ENCODE results near the gene CISH. TPM values are rescaled to one million over a fixed set of nuclear protein-coding genes. Genes with fewer than 3 reads are reported as not detected.

CISH gene
- total RNA-seq, 1 experiment from 2014 or later = 0.30 TPM

DNA sequence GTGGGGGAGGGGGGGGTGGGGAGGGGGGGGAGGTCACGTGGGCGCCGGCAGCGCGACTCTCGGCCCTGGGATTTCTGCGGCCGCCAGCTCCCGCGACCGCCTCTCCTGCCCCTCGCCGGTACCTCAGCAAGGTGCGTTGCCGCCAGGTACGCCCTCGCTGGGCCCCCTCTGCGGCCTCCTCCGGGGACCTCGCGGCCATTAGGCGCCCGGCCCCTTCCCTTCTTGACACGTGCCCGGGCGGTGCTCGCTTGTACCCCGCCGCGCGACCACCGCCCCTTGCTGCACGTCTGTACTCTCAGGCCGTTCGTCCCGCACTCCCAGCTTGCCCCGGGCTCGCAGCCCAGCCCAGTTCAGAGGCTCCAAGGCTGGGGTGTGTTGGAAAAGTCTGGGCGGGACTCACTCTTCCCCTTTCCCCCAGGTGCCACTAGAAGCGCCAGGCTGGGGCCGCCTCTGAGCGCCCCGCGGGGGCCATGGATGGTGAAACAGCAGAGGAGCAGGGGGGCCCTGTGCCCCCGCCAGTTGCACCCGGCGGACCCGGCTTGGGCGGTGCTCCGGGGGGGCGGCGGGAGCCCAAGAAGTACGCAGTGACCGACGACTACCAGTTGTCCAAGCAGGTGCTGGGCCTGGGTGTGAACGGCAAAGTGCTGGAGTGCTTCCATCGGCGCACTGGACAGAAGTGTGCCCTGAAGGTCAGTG, 5.7 kb upstream of the CISH start, which contains the start of gene MAPKAPK3:
Gene MAPKAPK3, plus strand, starts transcription at position 56 of the 696 bp plus-strand sequence. Its CDS starts 415 bp downstream, at position 471.
- in situ Hi-C loops (cut with HindIII; ENCODE audit: low pct_unique_long_range_greater_than_20kb, low sequenced_read_pairs) = no loop called here
- peak; percentile 46 for DNase-seq (ENCODE audit: low read depth)

DNA sequence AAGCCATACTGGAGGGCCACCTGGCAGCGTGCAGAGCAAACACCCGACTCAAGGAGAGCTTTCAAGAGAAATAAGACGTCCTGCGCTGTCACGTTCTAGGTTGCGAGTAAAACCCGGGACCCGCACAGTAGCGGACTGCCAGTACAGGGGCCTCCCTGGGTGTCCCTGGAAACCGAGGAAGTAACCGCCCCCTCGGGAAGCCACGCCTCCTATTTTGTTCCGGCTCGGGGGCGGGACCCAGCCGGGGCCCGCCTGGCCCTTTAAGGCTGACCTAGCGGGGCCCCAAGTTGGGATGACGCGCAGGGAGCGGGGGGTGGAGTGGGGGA, 5.2 kb upstream of the CISH start:
- in situ Hi-C loops (cut with HindIII; ENCODE audit: low pct_unique_long_range_greater_than_20kb, low sequenced_read_pairs) = no loop called here
- DNase-seq (ENCODE audit: low read depth) = peak; percentile 88

DNA sequence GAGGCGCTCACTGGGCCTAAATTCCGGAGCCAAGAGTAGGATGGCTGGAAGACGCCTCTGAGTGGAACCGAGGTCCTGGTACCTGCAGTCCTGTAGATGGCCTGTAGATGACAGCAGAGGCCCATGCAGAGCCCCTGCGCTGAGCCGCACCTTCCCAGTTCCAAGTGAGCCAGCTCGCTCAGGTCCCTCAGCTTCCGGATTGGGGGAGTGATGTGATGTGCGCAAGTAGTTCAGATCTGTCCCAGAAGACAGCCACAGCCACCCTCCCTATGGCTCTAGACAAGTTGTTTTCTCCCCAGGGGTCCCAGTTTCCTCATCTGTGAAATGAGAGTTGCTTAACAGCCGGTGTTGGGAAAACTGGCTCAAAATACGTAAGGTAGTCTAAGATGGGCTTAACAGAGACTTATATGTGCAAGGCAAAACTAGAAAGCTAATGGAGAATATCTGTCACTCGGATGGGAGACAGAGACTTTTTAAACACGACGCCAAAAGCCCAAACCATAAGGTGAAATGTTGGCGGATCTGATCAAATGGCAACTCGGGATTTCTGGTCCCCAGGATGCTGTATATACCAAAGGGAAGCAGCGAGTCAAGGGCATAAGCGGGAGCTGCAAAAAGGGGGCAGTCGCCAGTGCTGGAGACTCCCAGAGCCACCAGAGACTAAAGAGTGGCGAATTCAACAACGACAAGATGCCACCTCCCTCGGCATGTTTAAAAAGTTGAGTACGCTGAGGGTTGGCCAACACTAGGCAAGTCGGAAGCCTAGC, 4.6 kb upstream of the CISH start:
- in situ Hi-C loops (cut with HindIII; ENCODE audit: low pct_unique_long_range_greater_than_20kb, low sequenced_read_pairs) = no loop called here

DNA sequence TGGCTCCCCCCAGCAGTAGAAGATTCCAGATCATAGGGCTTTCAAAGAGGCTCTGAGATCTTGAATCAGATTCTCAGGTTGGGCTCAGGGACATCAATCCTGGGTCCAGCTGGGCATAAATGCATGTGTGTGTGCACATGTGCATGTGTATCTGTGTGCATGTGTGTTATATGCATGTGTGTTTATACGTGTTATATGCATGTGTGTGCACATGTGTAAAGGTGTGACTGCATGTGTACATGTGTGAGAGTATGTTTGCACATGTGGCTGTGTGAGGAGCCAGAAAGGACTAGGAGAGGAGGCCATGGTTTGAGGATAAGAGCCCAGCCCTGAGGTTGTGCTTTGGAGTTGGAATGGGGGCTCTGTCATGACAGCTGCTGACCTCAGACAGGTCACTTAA, 3.6 kb upstream of the CISH start:
- in situ Hi-C loops (cut with HindIII; ENCODE audit: low pct_unique_long_range_greater_than_20kb, low sequenced_read_pairs) = no loop called here
- no peak for DNase-seq (ENCODE audit: low read depth)

More for the DNA sequence above, 4.6 kb upstream of the CISH start:
- peak; percentile 65 for DNase-seq (ENCODE audit: low read depth)

DNA sequence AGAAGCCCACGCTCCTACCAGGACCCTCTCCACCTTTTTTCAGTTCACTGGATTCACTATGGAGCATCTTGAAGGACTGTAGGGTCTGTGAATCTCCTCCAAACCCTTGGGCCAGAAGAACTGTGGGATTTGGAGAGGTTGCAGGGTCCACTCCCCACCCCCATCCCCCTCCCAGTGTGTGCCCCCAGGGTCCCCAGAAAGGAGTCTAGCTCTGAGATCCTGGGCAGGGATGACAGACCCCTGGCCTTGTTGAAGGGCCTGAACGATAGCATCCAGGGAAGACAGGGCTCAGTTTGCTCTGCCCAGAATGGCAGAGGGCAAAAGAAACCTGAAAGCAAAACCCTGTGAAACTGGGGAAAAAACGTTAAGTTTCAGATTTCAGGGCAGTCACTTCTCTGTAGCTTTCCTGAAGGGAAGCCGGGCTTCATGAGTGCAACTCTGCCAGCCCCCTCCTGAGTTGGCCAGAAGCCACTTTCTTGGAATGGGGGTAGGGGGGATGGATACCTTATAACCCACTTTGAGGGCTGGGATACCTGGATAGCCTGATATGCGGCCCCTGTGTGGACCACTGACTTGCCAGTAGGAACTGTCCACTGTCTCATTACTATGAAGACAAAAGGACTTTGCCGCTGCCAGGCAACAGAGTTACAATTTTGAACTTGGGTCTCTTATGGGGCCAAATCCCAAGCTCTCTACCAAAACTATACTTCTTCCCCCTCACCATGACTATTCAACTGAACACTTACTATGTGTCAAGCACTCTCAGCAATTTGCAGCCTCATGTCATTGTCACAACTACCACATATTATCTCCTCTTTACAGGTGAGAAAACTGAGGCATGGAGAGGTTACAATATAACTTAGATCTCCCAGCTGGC, 1.6 kb upstream of the CISH start:
- no peak for DNase-seq (ENCODE audit: low read depth)
- in situ Hi-C loops (cut with HindIII; ENCODE audit: low pct_unique_long_range_greater_than_20kb, low sequenced_read_pairs) = no loop called here

DNA sequence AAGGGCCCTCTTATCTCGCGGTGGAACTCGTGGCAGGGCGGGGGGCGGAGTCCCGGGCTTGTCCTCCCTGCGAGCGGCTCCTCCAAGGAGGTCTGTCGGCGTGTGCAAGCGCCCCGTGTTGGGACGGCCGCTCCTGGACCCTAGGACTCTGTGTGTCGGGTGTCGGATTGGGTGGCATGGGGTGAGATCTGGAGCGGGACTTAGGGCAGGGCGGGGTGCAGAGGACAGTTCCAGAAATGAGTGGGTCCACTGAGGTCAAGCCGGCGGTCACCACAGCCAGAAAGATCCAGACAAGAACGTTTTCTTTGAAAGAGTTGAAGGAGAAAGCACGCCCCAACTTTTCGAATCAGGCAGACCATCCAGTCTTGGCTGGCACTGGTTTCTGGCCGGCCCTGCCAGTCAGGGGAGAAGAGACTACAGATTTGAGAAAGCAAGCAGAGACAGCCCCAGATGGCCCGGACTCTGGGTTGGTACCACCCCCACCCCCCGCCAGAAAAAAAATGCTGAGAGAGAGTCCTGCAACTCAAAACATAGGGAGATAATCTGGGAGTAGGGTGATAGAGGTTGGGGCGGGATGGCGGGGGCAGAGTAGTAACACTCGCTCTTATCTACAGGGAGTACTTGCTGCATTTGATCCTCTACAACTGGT, 784 bp upstream of the CISH start:
- in situ Hi-C loops (cut with HindIII; ENCODE audit: low pct_unique_long_range_greater_than_20kb, low sequenced_read_pairs) = no loop called here
- DNase-seq (ENCODE audit: low read depth) = no peak

DNA sequence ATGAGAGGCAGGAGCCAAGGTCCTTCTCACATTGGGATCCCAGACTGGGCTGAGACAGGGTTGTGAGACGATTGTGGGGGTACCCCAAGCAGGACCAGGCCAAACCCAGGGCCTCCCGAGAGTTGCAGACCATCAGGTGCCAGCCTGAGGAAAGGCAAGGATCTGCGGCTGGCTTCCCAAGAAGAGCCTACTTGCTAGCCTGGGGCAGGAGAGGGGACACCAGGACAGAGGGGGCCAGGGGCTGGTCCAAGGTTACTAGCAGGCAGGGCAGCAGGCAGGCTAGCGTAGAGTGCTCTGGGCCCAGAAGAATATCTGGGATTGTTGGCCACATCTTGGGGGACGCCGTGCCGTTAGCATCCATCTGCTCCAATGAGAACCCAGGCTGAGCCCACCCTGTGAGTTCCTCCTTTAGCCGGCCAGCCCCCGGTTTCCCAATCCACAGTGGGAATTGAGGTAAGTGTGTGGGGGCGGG, 546 bp downstream of the CISH start:
- no peak for DNase-seq (ENCODE audit: low read depth)
- in situ Hi-C loops (cut with HindIII; ENCODE audit: low pct_unique_long_range_greater_than_20kb, low sequenced_read_pairs) = no loop called here

DNA sequence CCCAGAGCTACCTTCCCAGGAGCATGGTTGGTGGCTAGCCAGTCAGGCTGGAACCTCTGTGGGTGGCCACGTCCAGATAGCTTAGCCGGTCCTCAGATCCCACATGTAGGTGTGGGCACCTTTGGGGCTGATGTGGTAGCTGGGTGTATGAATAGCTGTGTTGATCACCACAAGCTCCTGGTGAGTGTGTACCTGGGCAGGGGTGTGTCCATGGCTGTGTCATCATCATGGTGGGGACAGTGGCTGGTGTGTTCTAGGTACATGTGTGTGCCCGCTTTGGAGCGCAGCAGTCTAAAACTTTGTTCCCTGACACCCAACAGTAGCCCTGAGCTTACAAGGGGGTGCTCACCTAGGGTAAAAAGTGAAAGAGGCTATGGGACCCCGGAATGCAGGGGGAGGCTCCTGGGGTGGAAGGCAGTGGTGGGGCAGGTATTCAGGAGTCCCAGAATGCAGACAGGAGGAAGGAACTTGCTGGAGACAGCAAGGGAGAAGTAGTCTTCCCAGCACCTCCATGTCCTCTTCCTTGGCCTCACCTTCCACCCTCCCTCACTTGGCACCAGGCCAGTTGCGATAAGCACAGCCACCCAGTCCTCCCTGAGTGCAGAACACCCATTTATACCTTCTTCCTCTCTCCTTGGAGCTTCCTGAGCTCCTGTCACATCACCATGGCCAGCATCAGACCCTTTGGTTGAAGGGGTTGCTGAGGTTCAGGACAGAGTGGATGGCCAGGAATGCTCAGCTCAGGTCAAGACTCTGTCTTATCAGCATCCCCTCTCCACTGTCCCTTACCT, 1.2 kb downstream of the CISH start:
- no peak for DNase-seq (ENCODE audit: low read depth)
- in situ Hi-C loops (cut with HindIII; ENCODE audit: low pct_unique_long_range_greater_than_20kb, low sequenced_read_pairs) = no loop called here

DNA sequence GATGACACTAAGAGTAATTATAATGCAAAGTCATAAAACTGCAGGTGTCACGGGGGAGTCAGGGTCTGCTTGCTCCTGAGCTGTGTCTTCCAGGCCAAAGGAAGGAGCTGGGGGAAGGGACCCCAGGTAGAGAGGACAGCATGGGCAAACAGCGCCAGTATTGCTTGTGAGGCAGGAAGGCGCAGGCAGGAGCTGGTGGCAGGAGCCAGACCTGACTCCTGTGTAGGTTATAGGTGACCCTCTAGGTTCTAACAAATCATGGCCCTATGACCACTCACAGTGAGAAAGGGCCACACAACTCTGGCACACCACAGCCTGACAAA, 1.9 kb downstream of the CISH start:
- DNase-seq (ENCODE audit: low read depth) = no peak
- in situ Hi-C loops (cut with HindIII; ENCODE audit: low pct_unique_long_range_greater_than_20kb, low sequenced_read_pairs) = no loop called here

DNA sequence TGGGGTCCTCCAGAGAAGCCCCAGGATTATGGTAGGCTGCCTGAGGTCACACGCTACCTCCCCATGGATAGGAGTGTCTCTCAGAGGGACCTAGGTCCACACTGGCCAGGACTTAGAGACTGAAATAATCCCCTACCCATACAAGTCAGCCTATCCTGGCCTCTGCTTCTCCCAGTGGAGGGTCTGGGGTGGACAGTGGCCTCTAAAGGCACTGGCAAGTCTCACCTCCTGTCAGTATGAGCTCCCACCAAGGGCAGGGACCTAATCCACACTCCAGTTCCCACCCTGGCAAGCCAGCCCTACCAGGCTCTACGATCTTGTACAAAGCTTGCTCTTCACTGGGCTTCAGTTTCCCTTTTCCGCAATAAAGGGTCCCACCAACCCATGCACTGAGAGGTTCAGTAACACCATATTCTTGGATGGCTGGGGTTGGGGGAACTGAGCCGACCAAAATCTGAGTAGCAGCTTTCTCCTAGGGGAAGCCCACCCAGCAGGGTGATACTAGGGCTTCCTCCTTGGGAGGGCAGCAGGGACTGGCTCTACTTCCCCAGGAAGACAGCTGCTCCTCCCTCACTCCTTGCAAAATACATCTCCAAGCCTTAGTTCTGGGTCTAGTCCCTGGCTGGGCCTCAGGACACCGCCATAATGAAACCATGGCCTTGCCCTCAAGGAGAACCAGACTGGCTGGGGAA, 2.4 kb downstream of the CISH start:
- in situ Hi-C loops (cut with HindIII; ENCODE audit: low pct_unique_long_range_greater_than_20kb, low sequenced_read_pairs) = no loop called here
- DNase-seq (ENCODE audit: low read depth) = no peak

DNA sequence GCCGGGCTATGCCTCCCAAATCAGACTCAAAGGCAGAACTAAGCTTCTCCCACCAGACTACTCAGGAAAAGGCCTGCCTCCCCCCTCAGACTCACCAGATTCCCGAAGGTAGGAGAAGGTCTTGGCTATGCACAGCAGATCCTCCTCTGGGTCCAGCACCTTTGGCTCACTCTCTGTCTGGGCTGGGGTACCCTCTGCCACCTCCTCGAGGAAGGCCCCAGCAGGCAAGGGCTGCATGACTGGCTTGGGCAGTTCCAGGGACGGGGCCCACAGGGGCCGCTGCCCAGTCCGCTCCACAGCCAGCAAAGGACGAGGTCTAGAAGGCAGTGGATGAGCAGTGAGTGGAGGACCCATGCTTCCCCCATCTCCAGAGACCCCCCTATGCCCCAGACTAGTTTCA, 3.3 kb downstream of the CISH start:
- in situ Hi-C loops (cut with HindIII; ENCODE audit: low pct_unique_long_range_greater_than_20kb, low sequenced_read_pairs) = no loop called here

DNA sequence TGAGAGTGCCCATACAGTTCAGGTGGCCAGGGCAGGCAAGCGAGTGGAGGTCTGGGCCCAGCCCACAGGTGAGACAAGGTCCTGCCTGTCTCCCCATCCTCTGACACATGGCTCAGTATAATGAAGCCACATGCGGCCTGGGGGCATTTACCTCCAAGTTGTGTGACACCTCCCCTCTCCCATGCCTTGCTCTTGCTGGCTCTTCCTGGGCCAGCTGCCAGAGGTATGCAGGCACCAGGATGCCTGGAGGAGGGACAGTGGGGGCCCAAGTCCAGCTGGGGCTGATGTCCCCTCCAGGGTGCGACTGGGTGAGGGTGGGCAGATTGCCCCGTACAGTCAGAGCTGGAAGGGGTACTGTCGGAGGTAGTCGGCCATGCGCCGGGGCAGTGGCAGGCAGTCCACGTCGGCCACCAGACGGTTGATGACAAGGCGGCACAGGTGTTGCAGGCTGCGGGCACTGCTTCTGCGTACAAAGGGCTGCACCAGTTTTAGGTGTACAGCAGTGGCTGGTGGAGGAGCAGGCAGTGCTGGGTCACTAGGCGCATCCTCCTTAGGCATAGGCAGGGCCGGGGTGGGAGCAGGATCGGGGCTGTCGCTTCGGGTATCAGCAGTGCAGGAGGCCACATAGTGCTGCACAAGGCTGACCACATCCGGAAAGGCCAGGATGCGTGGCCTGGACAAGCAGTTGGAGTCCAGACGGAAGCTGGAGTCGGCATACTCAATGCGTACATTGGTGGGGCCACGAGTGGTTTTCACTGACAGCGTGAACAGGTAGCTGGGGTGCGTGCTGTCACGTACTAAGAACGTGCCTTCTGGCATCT, 4.1 kb downstream of the CISH start:
- DNase-seq (ENCODE audit: low read depth) = no peak
- in situ Hi-C loops (cut with HindIII; ENCODE audit: low pct_unique_long_range_greater_than_20kb, low sequenced_read_pairs) = no loop called here

More for the DNA sequence above, 3.3 kb downstream of the CISH start:
- DNase-seq (ENCODE audit: low read depth) = no peak

DNA sequence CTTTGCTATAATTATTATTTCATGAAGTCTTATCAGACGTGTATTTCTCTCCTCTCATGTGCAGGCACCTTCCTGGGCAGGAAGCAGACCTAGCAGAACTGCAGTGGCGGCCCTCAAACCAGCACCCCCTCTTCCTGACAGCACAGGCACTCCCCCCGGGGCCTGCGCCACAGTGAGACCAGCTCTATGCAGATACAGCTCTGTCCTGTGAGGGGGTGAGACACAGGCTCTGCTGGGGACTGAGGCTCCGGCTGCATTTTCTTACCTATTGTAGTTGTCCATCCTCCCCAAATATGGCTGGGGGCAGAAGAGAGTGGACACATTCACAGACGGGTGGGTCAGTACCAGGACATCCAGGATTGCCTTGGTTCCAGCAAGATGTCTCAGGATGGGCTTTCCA, 5.0 kb downstream of the CISH start:
- in situ Hi-C loops (cut with HindIII; ENCODE audit: low pct_unique_long_range_greater_than_20kb, low sequenced_read_pairs) = no loop called here
- no peak for DNase-seq (ENCODE audit: low read depth)

DNA sequence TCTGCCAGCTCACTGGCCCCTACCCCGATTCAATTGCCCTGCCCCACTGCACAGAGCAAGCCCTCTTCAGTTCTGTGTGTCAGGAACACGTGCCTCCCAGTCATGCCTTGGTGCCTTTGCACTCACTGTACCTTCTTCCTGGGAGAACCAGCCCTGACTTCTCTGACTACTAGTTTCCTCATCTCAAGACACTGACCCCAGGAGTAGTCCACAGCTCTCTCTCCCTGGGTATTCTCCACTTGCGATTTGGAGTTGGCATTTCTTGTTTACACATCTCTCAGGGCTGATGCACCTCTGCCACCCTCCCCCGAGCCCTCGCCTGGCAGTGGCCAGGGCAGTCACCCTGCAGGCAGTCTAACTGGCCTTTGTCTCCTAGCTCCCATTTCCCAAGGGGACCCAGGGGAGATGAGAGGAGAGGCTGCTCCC, 5.7 kb downstream of the CISH start:
- DNase-seq (ENCODE audit: low read depth) = peak; percentile 62

DNA sequence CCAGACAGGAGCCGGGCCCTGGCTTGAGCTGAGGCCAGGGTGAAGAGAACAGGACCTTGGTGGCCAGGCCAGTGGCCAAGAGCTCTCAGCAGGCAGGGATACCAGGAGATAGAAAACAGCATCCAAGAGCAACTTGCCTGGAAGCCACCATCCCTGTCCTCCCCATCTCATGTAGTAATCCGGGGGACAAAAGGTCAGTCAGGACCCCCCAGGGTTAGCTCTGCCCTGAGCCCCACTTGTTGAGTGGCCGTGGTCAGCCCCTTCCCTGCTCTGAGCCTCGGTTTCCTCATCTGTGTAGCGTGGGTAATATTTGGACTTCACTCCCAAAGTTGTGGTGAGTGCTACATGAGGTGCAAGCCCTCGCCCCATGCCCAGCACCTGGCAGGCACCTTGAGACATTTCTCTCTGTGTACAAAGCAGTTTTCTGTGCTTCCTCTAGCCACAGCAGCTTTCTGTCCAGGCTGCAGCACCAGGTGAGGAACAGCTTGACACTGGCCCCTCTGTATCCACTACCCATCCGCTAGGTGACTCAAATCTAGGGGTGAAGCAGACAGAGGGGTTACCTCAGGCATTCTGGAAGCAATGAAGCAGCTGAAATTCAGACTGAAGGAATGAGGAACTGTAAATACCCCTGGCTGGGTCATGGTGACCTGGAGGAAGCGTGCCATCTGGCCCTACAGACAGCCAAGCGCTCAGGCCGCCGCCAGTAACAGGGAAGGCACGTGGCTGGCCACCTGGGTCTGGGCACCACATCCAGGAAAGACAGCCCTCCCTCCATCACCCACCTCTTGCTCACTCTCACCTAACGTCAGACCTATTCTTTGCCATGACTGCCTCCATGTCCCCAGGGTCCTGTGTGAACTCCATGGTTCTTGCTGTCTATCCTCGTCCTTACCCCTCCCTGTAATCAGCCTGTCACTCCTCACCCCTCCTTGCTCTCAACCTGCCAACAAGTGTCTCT, 6.7 kb downstream of the CISH start:
- DNase-seq (ENCODE audit: low read depth) = no peak
- in situ Hi-C loops (cut with HindIII; ENCODE audit: low pct_unique_long_range_greater_than_20kb, low sequenced_read_pairs) = no loop called here

More for the DNA sequence above, 5.7 kb downstream of the CISH start:
- in situ Hi-C loops (cut with HindIII; ENCODE audit: low pct_unique_long_range_greater_than_20kb, low sequenced_read_pairs) = no loop called here

Measured in Caki2 (cell line).